Sigmoid colon (tissue), 4 donors: ENCODE data around the gene RS1.

Source experiments
- CTCF ChIP-seq, 4 experiments: fragments of 450-650 bp in 3 of 4; fragments of 200-600 bp in 1 of 4; IDR thresholded peaks; one replicate each; pipeline ENCODE4 v1.5.1; 2016 to 2019; ENCODE audit warnings: antibody characterized with exemption in 4 of 4, mild to moderate bottlenecking in 3 of 4, moderate library complexity in 2 of 4
- EP300 ChIP-seq, 4 donors: sonication (generic); formaldehyde crosslinking; IDR thresholded peaks; one replicate each; pipeline ENCODE4 v1.6.1; 2017; ENCODE audit warnings: antibody characterized with exemption in 4 of 4

GRCh38 chrX:18676470-18676869, 4.6 kb upstream of the RS1 start:
- no peak for TF ChIP-seq EP300 (IDR thresholded peaks at IDR 0.05)
- TF ChIP-seq CTCF (IDR thresholded peaks at IDR 0.05), result no peak
